Thyroid gland (tissue), 4 donors: ENCODE measurements around the gene NLK.

Source experiments
- CTCF ChIP-seq, 6 experiments: fragments of 200-600 bp in 3 of 6; fragments of 450-650 bp in 3 of 6; sonication (generic) in 3 of 6; IDR thresholded peaks; one replicate each; pipeline ENCODE4 v1.5.1; 2016 to 2019; ENCODE audit warnings: antibody characterized with exemption in 6 of 6, mild to moderate bottlenecking in 2 of 6, inconsistent platforms in 1 of 6, moderate library complexity in 1 of 6
- POLR2A ChIP-seq, 2 donors: fragments of 450-650 bp; IDR thresholded peaks; one replicate each; pipeline ENCODE4 v1.6.1; 2017; ENCODE audit warnings: antibody characterized with exemption in 2 of 2, mild to moderate bottlenecking in 2 of 2, moderate library complexity in 1 of 2

- TF ChIP-seq CTCF (IDR thresholded peaks at IDR 0.05) (no peak), POLR2A (IDR thresholded peaks at IDR 0.05) (no peak)
These were observed 183.4 kb downstream of the NLK start for GRCh38 chr17:28225867-28226266.
